ENCODE measurements around the gene ARL4D.

- TF ChIP-seq, protein P1, sequence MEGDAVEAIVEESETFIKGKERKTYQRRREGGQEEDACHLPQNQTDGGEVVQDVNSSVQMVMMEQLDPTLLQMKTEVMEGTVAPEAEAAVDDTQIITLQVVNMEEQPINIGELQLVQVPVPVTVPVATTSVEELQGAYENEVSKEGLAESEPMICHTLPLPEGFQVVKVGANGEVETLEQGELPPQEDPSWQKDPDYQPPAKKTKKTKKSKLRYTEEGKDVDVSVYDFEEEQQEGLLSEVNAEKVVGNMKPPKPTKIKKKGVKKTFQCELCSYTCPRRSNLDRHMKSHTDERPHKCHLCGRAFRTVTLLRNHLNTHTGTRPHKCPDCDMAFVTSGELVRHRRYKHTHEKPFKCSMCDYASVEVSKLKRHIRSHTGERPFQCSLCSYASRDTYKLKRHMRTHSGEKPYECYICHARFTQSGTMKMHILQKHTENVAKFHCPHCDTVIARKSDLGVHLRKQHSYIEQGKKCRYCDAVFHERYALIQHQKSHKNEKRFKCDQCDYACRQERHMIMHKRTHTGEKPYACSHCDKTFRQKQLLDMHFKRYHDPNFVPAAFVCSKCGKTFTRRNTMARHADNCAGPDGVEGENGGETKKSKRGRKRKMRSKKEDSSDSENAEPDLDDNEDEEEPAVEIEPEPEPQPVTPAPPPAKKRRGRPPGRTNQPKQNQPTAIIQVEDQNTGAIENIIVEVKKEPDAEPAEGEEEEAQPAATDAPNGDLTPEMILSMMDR (conservative IDR thresholded peaks at IDR 0.05), result no peak
- TF ChIP-seq ZFX (IDR thresholded peaks at IDR 0.05), result no peak
Measured at GRCh38 chr17:43354371-43354770, 44.4 kb upstream of the ARL4D start.

Data from C4-2B (cell line).